Tibial nerve (tissue), 4 donors: ENCODE data around the gene BDKRB2. TPM values are rescaled to one million over a fixed set of nuclear protein-coding genes. Genes with fewer than 3 reads are reported as not detected.

ENCODE experiments used
- DNase-seq, 2 donors: peaks; one replicate each; pipeline ENCODE4 v3.0.0-alpha.2; 2019; ENCODE audit warnings: low spot score in 2 of 2
- H3K27ac ChIP-seq, 4 donors: fragments of 200-600 bp; sonication (generic) in 3 of 4; one replicate each; pipeline ENCODE4 v1.5.1; 2017 to 2019; ENCODE audit warnings: mild to moderate bottlenecking in 1 of 4
- H3K27me3 ChIP-seq, 2 donors: fragments of 200-600 bp; sonication (generic) in 1 of 2; one replicate each; pipeline versions ENCODE4 v1.5.1 to v1.6.0; 2017 to 2019
- H3K36me3 ChIP-seq, 3 donors: fragments of 200-600 bp; sonication (generic); one replicate each; pipeline ENCODE4 v1.5.1; 2018 to 2019
- H3K4me1 ChIP-seq, 4 donors: fragments of 200-600 bp; sonication (generic) in 3 of 4; one replicate each; pipeline ENCODE4 v1.5.1; 2017 to 2019
- H3K4me3 ChIP-seq, 4 donors: fragments of 200-600 bp; sonication (generic) in 3 of 4; one replicate each; pipeline ENCODE4 v1.5.1; 2017 to 2019; ENCODE audit warnings: mild to moderate bottlenecking in 1 of 4, moderate library complexity in 1 of 4
- H3K9me3 ChIP-seq, 4 donors: fragments of 200-600 bp; sonication (generic) in 3 of 4; one replicate each; pipeline ENCODE4 v1.5.1; 2017 to 2019
- EP300 ChIP-seq, 2 donors: sonication (generic); formaldehyde crosslinking; IDR thresholded peaks; one replicate each; pipeline ENCODE4 v1.6.1; 2017; ENCODE audit warnings: antibody characterized with exemption in 2 of 2, mild to moderate bottlenecking in 1 of 2
- POLR2A ChIP-seq, 2 donors: fragments of 450-650 bp; IDR thresholded peaks; one replicate each; pipeline ENCODE4 v1.6.1; 2017; ENCODE audit warnings: antibody characterized with exemption in 2 of 2, mild to moderate bottlenecking in 2 of 2, moderate library complexity in 2 of 2
- WGBS, 2 donors: methylation state at CpG; one replicate each; pipeline ENCODE4 v1.1.5; 2018; 5-methylcytosine and 5-hydroxymethylcytosine counted together
- total RNA-seq, 4 donors: library from RNA; depleted of rRNA; stranded (reverse); fragments of >200 nt; gene quantifications; one replicate each; pipeline ENCODE4 v1.1.0, GENCODE V29; 2016
- TF ChIP-seq, protein P1 (sequence below), 5 experiments: fragments of 200-600 bp in 3 of 5; fragments of 450-650 bp in 2 of 5; sonication (generic) in 3 of 5; IDR thresholded peaks; one replicate each; pipeline ENCODE4 v1.5.1; 2016 to 2019; ENCODE audit warnings: antibody characterized with exemption in 5 of 5, mild to moderate bottlenecking in 3 of 5, moderate library complexity in 2 of 5

BDKRB2 gene
- total RNA-seq, 4 donors from 2014 or later: 10.5 to 26.8 (median 18.4) TPM

DNA sequence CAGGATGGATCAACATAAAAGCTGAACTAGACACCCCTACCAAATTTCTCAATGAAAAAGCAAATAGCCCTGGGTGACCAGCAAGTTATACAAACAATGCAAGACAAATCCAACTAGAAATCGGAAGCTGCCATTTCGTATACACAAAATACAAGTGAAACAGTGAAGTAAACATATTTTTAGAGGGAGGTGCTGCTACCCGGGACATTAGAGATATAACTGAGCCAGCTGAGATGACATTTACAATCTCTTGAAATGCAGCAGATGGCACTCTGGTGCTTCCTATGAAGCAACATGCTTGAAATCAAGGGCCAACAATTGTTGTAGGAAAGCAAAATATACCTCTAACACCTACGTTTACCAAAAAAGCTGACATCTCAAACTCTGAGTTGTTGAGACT, 76.8 kb downstream of the BDKRB2 start:
- Histone ChIP-seq H3K27me3 (no peaks in the 10 kb centered on the region), H3K4me3 (no peak overlapping the region), H3K36me3 (peaks cover 0 to 70% (median 0%) of the 10 kb centered on the region in 3 donors), H3K4me1 (no peaks in the 10 kb centered on the region), H3K27ac (no peak overlapping the region), H3K9me3 (peaks cover 0 to 20% (median 1%) of the 10 kb centered on the region in 4 donors)
- DNase-seq: no peak
- 67 to 68% methylated on average over 4 of the region's 4 CpGs for WGBS, 2 donors
- TF ChIP-seq, protein P1, sequence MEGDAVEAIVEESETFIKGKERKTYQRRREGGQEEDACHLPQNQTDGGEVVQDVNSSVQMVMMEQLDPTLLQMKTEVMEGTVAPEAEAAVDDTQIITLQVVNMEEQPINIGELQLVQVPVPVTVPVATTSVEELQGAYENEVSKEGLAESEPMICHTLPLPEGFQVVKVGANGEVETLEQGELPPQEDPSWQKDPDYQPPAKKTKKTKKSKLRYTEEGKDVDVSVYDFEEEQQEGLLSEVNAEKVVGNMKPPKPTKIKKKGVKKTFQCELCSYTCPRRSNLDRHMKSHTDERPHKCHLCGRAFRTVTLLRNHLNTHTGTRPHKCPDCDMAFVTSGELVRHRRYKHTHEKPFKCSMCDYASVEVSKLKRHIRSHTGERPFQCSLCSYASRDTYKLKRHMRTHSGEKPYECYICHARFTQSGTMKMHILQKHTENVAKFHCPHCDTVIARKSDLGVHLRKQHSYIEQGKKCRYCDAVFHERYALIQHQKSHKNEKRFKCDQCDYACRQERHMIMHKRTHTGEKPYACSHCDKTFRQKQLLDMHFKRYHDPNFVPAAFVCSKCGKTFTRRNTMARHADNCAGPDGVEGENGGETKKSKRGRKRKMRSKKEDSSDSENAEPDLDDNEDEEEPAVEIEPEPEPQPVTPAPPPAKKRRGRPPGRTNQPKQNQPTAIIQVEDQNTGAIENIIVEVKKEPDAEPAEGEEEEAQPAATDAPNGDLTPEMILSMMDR (IDR thresholded peaks at IDR 0.05): no peak
- TF ChIP-seq EP300 (IDR thresholded peaks at IDR 0.05): no peak
- no peak for TF ChIP-seq POLR2A (IDR thresholded peaks at IDR 0.05)

DNA sequence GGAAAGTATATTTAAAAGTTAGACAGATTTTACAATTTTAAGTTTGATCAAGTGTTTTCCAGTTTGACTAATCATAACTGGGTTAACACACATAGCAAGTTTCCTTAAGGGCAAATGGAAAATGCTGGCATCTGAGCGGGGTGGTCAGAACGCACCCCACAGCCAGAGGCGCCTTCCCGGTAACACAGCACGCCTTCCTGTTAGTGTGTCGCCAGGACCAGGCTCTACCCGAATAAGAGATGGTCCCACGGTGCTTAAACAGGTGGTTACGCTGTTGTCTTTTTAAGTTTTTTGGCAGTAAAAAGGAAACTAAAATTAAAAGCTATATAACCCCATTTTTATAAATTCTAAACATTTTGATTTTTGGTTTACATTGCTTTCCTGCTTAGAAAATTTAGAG, 79.4 kb downstream of the BDKRB2 start:
- Histone ChIP-seq H3K36me3 (peaks cover 0 to 78% (median 0%) of the 10 kb centered on the region in 3 donors), H3K27me3 (no peaks in the 10 kb centered on the region), H3K4me3 (no peak overlapping the region), H3K9me3 (no peaks in the 10 kb centered on the region), H3K27ac (no peak overlapping the region), H3K4me1 (no peaks in the 10 kb centered on the region)
- no peak for DNase-seq
- TF ChIP-seq, protein P1 (IDR thresholded peaks at IDR 0.05): no peak
- 90 to 93% methylated on average over 9 of the region's 9 CpGs for WGBS, 2 donors

DNA sequence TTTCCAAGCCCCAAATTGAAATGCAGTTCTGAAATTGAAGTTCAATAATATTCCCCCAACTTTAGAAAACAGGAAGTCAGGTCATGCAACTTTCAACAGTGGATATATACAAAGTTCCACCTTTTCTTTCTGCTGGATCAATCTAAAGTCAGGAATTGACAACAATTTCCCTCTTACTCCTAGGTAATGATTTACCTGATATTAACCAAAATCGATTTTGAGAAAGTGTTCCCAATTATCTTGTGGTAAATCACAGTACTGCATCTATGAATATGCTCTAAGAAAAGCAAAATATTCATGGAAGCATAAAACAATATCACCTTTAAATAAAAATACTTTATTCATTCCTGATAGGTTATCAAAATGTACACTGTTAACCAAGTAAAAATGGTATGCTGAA, 79.8 kb downstream of the BDKRB2 start:
- Histone ChIP-seq H3K9me3 (no peaks in the 10 kb centered on the region), H3K27ac (no peak overlapping the region), H3K36me3 (peaks cover 0 to 79% (median 0%) of the 10 kb centered on the region in 3 donors), H3K4me3 (no peak overlapping the region), H3K4me1 (no peaks in the 10 kb centered on the region), H3K27me3 (no peaks in the 10 kb centered on the region)
- TF ChIP-seq, protein P1 (IDR thresholded peaks at IDR 0.05): no peak
- TF ChIP-seq EP300 (IDR thresholded peaks at IDR 0.05) (no peak), POLR2A (IDR thresholded peaks at IDR 0.05) (no peak)
- 82 to 88% methylated on average over 1 of the region's 1 CpG for WGBS, 2 donors
- no peak for DNase-seq

DNA sequence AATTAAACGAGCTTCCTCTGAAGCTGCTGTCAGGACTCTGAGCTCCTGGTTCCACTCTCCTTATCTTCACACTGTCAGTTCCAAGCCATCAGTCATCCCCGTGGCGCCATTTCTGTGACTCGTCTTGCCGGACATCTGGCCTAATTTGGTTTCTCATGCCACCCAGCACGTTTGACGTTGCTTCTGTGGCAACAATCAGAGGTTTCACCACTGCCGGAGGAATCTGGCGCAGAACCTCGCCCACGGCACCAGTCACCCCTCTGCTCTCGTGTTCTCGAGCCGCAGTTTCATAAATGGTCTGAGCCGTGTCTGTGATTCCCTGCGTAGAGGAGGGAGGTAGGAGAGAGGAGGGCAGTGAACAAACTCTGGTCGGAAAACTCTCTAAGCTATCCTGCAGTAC, 81.0 kb downstream of the BDKRB2 start:
- Histone ChIP-seq H3K4me1 (no peaks in the 10 kb centered on the region), H3K27me3 (no peaks in the 10 kb centered on the region), H3K36me3 (peaks cover 0 to 80% (median 0%) of the 10 kb centered on the region in 3 donors), H3K9me3 (no peaks in the 10 kb centered on the region), H3K4me3 (no peak overlapping the region), H3K27ac (no peak overlapping the region)
- WGBS, 2 donors: 76 to 82% methylated on average over 17 of the region's 17 CpGs
- TF ChIP-seq EP300 (IDR thresholded peaks at IDR 0.05) (no peak), POLR2A (IDR thresholded peaks at IDR 0.05) (no peak)
- TF ChIP-seq, protein P1 (IDR thresholded peaks at IDR 0.05): no peak
- no peak for DNase-seq

DNA sequence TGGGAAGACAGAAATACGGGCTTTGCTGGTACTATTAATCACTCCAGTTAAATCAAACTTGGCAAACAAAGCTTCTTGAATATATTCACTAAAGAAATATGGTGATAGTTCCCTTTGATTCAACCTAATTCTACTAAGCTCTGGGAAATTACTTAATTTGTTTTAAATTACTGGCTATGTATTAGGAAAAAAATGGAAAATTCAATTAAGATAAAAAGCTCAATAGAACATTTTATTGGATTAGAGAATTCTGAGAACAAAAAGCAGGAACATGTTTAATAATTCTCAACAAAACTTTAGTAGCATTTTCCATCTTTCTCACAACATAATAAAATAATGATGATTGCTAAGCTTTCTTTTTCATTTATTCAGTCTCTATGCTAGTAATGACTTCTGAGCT, 81.6 kb downstream of the BDKRB2 start:
- Histone ChIP-seq H3K27ac (no peak overlapping the region), H3K9me3 (no peaks in the 10 kb centered on the region), H3K36me3 (peaks cover 0 to 82% (median 0%) of the 10 kb centered on the region in 3 donors), H3K27me3 (no peaks in the 10 kb centered on the region), H3K4me3 (no peak overlapping the region), H3K4me1 (no peaks in the 10 kb centered on the region)
- no peak for TF ChIP-seq EP300 (IDR thresholded peaks at IDR 0.05)
- TF ChIP-seq, protein P1 (IDR thresholded peaks at IDR 0.05): no peak
- no peak for TF ChIP-seq POLR2A (IDR thresholded peaks at IDR 0.05)
- 88 to 91% methylated on average over 1 of the region's 1 CpG for WGBS, 2 donors
- DNase-seq: no peak
